Osteocyte (in vitro differentiated cells): Measurements from ENCODE around the gene MYBPC1. TPM values are rescaled to one million over a fixed set of nuclear protein-coding genes. Genes with fewer than 3 reads are reported as not detected.

Source experiments
- DNase-seq: peaks from one replicate; pipeline ENCODE4 v3.0.0; 2021; ENCODE audit warnings: mixed read lengths; ENCODE audit not compliant: unreplicated experiment; ENCODE audit errors: extremely low spot score
- H3K27ac Mint-ChIP-seq: one replicate; pipeline ENCODE4 v1.8.0; 2021; ENCODE audit warnings: mild to moderate bottlenecking, mixed read lengths; ENCODE audit not compliant: unreplicated experiment
- H3K27me3 Mint-ChIP-seq: one replicate; pipeline ENCODE4 v1.8.0; 2021; ENCODE audit warnings: mixed read lengths; ENCODE audit not compliant: unreplicated experiment
- H3K36me3 Mint-ChIP-seq: one replicate; pipeline ENCODE4 v1.8.0; 2021; ENCODE audit warnings: mixed read lengths; ENCODE audit not compliant: unreplicated experiment
- H3K4me1 Mint-ChIP-seq: one replicate; pipeline ENCODE4 v1.8.0; 2021; ENCODE audit warnings: mixed read lengths; ENCODE audit not compliant: unreplicated experiment
- H3K4me3 Mint-ChIP-seq: one replicate; pipeline ENCODE4 v1.8.0; 2021; ENCODE audit warnings: mild to moderate bottlenecking, moderate library complexity, mixed read lengths; ENCODE audit not compliant: unreplicated experiment
- H3K9me3 Mint-ChIP-seq: one replicate; pipeline ENCODE4 v1.8.0; 2021; ENCODE audit warnings: mixed read lengths; ENCODE audit not compliant: unreplicated experiment
- total RNA-seq: library from RNA; stranded (reverse); gene quantifications from 2 replicates; pipeline ENCODE4 v1.2.1, GENCODE V29; 2021
- TF ChIP-seq, protein P1 (sequence below): fragments of 200-600 bp; sonication (generic); IDR thresholded peaks from 2 replicates; pipeline ENCODE4 v1.5.0; 2021; ENCODE audit warnings: antibody characterized with exemption, mild to moderate bottlenecking, moderate library complexity

Gene MYBPC1
- total RNA-seq, 1 donor from 2014 or later, result not detected

DNA sequence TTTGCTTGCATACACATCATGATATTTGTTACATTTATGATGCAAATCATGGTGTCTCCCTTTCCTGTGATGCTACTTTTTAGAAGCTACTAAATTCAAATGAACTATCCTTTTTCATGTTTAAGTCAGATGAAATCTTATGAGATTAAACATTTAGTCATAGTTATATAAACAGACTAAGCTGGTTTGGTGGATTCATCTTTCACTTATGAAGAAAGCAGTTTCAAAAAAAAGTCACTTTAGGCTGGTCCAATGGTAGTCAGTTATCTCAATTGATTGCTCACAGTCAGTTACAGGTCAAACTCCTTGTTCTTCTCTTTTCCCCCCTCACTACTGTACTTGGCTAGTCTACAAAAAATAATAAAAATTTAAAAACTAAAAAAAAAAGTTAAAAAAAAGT lies 124.8 kb downstream of the MYBPC1 start:
- Mint-ChIP-seq H3K4me1 (peaks cover 3% of the 10 kb centered on the region), H3K9me3 (no peaks in the 10 kb centered on the region), H3K27me3 (no peaks in the 10 kb centered on the region), H3K4me3 (no peak overlapping the region), H3K36me3 (peaks cover 5% of the 10 kb centered on the region), H3K27ac (no peak overlapping the region)
- TF ChIP-seq, protein P1, sequence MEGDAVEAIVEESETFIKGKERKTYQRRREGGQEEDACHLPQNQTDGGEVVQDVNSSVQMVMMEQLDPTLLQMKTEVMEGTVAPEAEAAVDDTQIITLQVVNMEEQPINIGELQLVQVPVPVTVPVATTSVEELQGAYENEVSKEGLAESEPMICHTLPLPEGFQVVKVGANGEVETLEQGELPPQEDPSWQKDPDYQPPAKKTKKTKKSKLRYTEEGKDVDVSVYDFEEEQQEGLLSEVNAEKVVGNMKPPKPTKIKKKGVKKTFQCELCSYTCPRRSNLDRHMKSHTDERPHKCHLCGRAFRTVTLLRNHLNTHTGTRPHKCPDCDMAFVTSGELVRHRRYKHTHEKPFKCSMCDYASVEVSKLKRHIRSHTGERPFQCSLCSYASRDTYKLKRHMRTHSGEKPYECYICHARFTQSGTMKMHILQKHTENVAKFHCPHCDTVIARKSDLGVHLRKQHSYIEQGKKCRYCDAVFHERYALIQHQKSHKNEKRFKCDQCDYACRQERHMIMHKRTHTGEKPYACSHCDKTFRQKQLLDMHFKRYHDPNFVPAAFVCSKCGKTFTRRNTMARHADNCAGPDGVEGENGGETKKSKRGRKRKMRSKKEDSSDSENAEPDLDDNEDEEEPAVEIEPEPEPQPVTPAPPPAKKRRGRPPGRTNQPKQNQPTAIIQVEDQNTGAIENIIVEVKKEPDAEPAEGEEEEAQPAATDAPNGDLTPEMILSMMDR, result no peak
- no peak for DNase-seq

DNA sequence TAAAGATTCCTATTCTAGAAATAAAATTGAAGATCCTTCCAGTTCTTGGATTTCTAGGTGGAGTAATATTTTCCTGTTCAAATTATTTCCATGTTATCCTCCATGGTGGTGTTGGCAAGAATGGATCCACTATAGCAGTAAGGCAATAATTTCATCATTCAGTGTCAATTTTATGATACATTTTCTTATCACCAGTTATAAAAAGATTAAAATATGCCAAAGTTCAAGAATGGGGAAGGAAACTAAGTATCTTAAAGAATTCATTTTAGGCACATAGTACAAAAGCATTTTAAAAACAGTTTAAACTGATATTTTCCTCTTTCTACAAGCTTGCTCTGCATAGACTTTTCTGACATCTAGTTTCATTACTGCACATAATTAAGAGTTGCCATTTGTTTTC lies 125.3 kb downstream of the MYBPC1 start:
- Mint-ChIP-seq H3K4me1 (peaks cover 3% of the 10 kb centered on the region), H3K27ac (no peak overlapping the region), H3K9me3 (no peaks in the 10 kb centered on the region), H3K27me3 (no peaks in the 10 kb centered on the region), H3K4me3 (no peak overlapping the region), H3K36me3 (peaks cover 8% of the 10 kb centered on the region)
- TF ChIP-seq, protein P1, result no peak
- DNase-seq, result no peak

DNA sequence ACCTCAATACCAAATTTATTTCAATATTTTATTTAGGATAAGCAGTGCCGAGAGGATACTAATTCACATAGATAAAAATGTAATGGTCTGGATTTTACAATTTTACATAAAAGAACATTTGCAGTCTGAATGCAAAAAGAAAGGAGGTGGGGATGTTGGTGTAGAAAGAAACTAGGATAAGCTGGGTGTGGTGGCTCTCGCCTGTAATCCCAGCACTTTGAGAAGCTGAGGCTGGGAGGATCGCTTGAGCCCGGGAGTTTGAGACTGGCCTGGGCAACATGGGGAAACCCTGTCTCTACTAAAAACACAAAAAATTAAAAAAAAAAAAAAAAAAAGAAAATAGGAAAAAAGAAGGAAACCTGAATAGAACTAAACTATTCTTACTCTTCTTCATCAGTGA lies 127.6 kb downstream of the MYBPC1 start:
- no peaks in the 10 kb centered on the region for H3K27me3 Mint-ChIP-seq
- TF ChIP-seq, protein P1, result no peak
- H3K4me1 Mint-ChIP-seq, result peaks cover 3% of the 10 kb centered on the region
- no peak overlapping the region for H3K27ac Mint-ChIP-seq
- DNase-seq, result no peak
- H3K9me3 Mint-ChIP-seq, result no peaks in the 10 kb centered on the region
- peaks cover 9% of the 10 kb centered on the region for H3K36me3 Mint-ChIP-seq
- no peak overlapping the region for H3K4me3 Mint-ChIP-seq

DNA sequence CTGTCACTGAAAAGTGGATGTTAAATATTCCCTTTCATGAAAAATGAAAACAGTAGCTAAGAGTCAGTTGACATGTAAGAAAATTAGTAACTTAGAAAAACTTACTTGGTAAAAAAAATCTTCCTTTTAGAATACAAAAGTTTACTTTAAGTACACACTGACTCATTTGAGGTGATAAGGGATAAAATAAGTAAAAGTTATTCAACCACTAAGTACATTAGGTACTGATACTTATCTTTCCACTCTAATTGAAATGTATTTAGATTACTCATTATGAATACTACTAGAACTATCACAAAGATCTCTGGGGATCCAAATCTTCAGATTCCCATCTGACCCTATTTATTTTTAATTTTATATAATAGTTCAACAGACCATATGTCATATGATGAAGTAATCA lies 132.3 kb downstream of the MYBPC1 start:
- DNase-seq, result no peak
- Mint-ChIP-seq H3K4me3 (no peak overlapping the region), H3K27ac (no peak overlapping the region), H3K9me3 (no peaks in the 10 kb centered on the region), H3K27me3 (no peaks in the 10 kb centered on the region), H3K36me3 (peaks cover 9% of the 10 kb centered on the region), H3K4me1 (no peaks in the 10 kb centered on the region)
- TF ChIP-seq, protein P1, result no peak

DNA sequence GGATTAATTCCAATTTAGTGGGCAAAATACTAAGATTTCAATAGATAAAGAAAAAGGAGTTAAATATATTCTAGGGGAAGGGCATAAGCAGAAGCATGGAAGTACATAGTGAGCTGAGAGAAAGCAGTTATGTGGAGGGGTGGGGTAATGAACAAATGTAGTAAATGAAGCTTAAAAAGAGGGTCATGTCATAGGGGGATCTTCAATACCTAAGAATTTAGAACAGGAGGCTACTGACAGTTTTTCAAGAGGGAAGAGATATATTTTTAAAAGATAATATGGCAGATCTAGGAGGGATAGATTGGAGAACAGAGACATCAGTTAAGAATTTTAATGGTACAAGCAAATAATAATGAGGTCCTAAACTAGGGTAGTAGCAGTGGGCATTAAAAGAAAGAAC lies 135.1 kb downstream of the MYBPC1 start:
- Mint-ChIP-seq H3K27me3 (no peaks in the 10 kb centered on the region), H3K27ac (no peak overlapping the region), H3K4me1 (no peaks in the 10 kb centered on the region), H3K9me3 (no peaks in the 10 kb centered on the region), H3K36me3 (peaks cover 10% of the 10 kb centered on the region), H3K4me3 (no peak overlapping the region)
- TF ChIP-seq, protein P1, result no peak
- no peak for DNase-seq
